HEK293 (cell line): ENCODE results near the gene KIAA1191.

Experiments
- CTCF ChIA-PET: fragments of 350-600 bp; formaldehyde crosslinking; extraction: SDS; loops from one replicate; lab custom pipeline; 2021; ENCODE audit warnings: antibody characterized with exemption; lab: Yijun Ruan, JAX
- POLR2A ChIA-PET: fragments of 300-600 bp; formaldehyde crosslinking; extraction: SDS; loops from one replicate; lab custom pipeline; 2020; ENCODE audit warnings: antibody characterized with exemption, inconsistent platforms; lab: Yijun Ruan, JAX
- H3K27ac ChIP-seq: fragments of 200-500 bp; sonication (Bioruptor generic); 2 replicates; pipeline ENCODE4 v1.5.1; 2014; ENCODE audit warnings: low read depth, low read length, control low read depth, inconsistent platforms; ENCODE audit errors: extremely low read depth
- H3K36me3 ChIP-seq, 2 experiments: fragments of 200-500 bp in 1 of 2; sonication (Bioruptor generic) in 1 of 2; 1 replicate in 1 of 2; 2 replicates in 1 of 2; pipeline ENCODE4 v1.5.1; 2014 to 2017; ENCODE audit warnings: inconsistent platforms in 2 of 2, low read length in 2 of 2; ENCODE audit not compliant: control insufficient read depth in 2 of 2, insufficient read depth in 1 of 2
- H3K4me1 ChIP-seq: fragments of 200-500 bp; sonication (Bioruptor generic); 2 replicates; pipeline ENCODE4 v1.5.1; 2014; ENCODE audit warnings: mild to moderate bottlenecking, low read length, inconsistent platforms; ENCODE audit not compliant: control insufficient read depth, insufficient read depth
- H3K4me3 ChIP-seq: 2 replicates; pipeline ENCODE4 v1.5.1; 2011; ENCODE audit warnings: low read depth, mild to moderate bottlenecking, control low read depth, low read length, moderate library complexity
- H3K9me3 ChIP-seq: fragments of 200-500 bp; sonication (Bioruptor generic); 2 replicates; pipeline ENCODE4 v1.5.1; 2014; ENCODE audit warnings: low read depth, low read length, inconsistent platforms; ENCODE audit not compliant: control insufficient read depth, insufficient read depth
- GLI2 ChIP-seq: fragments of 450-650 bp; formaldehyde crosslinking; IDR thresholded peaks from 2 replicates; pipeline ENCODE4; 2017; ENCODE audit warnings: missing biosample characterization, missing genetic modification characterization, low read depth, borderline replicate concordance
- KLF17 ChIP-seq: fragments of 450-650 bp; formaldehyde crosslinking; IDR thresholded peaks from 2 replicates; pipeline ENCODE4 v1.5.1; 2016; ENCODE audit warnings: missing biosample characterization, missing genetic modification characterization
- KLF7 ChIP-seq: fragments of 450-650 bp; formaldehyde crosslinking; IDR thresholded peaks from 2 replicates; pipeline ENCODE4 v1.5.1; 2016; ENCODE audit warnings: missing biosample characterization, missing genetic modification characterization, borderline replicate concordance
- KLF8 ChIP-seq: fragments of 450-650 bp; formaldehyde crosslinking; IDR thresholded peaks from 2 replicates; pipeline ENCODE4 v1.5.1; 2016; ENCODE audit warnings: missing biosample characterization, missing genetic modification characterization
- MEIS1 ChIP-seq: sonication (generic); formaldehyde crosslinking; IDR thresholded peaks from 2 replicates; pipeline ENCODE4 v1.8.1; 2022; ENCODE audit warnings: missing genetic modification reagents, mild to moderate bottlenecking, borderline replicate concordance
- MYNN ChIP-seq: fragments of 450-650 bp; formaldehyde crosslinking; IDR thresholded peaks from 2 replicates; pipeline ENCODE4 v1.5.1; 2016; ENCODE audit warnings: missing biosample characterization, missing genetic modification characterization, borderline replicate concordance
- MZF1 ChIP-seq: fragments of 450-650 bp; formaldehyde crosslinking; IDR thresholded peaks from 2 replicates; pipeline ENCODE4 v1.5.1; 2017; ENCODE audit warnings: missing biosample characterization, missing genetic modification characterization, borderline replicate concordance
- OVOL3 ChIP-seq: fragments of 450-650 bp; formaldehyde crosslinking; IDR thresholded peaks from 2 replicates; pipeline ENCODE4 v1.5.1; 2016; ENCODE audit warnings: missing biosample characterization, missing genetic modification characterization
- PATZ1 ChIP-seq: fragments of 450-650 bp; formaldehyde crosslinking; IDR thresholded peaks from 2 replicates; pipeline ENCODE4 v1.5.1; 2016; ENCODE audit warnings: missing biosample characterization, missing genetic modification characterization
- TSHZ1 ChIP-seq: fragments of 450-650 bp; formaldehyde crosslinking; IDR thresholded peaks from 2 replicates; pipeline ENCODE4 v1.5.1; 2016; ENCODE audit warnings: missing biosample characterization, missing genetic modification characterization, borderline replicate concordance
- ZBTB21 ChIP-seq: fragments of 450-650 bp; formaldehyde crosslinking; IDR thresholded peaks from 2 replicates; pipeline ENCODE4 v1.5.1; 2017; ENCODE audit warnings: missing biosample characterization, missing genetic modification characterization
- ZNF121 ChIP-seq: fragments of 450-650 bp; formaldehyde crosslinking; IDR thresholded peaks from 2 replicates; pipeline ENCODE4 v1.5.1; 2016; ENCODE audit warnings: missing biosample characterization, missing genetic modification characterization
- ZNF146 ChIP-seq: fragments of 450-650 bp; formaldehyde crosslinking; IDR thresholded peaks from 2 replicates; pipeline ENCODE4 v1.5.1; 2016; ENCODE audit warnings: missing biosample characterization, missing genetic modification characterization
- ZNF157 ChIP-seq: fragments of 450-650 bp; formaldehyde crosslinking; IDR thresholded peaks from 2 replicates; pipeline ENCODE4 v1.5.1; 2016; ENCODE audit warnings: missing biosample characterization, missing genetic modification characterization
- ZNF19 ChIP-seq: fragments of 450-650 bp; formaldehyde crosslinking; IDR thresholded peaks from 2 replicates; pipeline ENCODE4; 2016; ENCODE audit warnings: missing biosample characterization, missing genetic modification characterization, low read depth
- ZNF292 ChIP-seq: fragments of 450-650 bp; formaldehyde crosslinking; IDR thresholded peaks from 2 replicates; pipeline ENCODE4 v1.5.1; 2016; ENCODE audit warnings: low read depth, missing biosample characterization, missing genetic modification characterization, borderline replicate concordance
- ZNF416 ChIP-seq: fragments of 450-650 bp; formaldehyde crosslinking; IDR thresholded peaks from 2 replicates; pipeline ENCODE4 v1.5.1; 2016; ENCODE audit warnings: missing biosample characterization, missing genetic modification characterization
- ZNF555 ChIP-seq: fragments of 450-650 bp; formaldehyde crosslinking; conservative IDR thresholded peaks from 2 replicates; pipeline ENCODE4 v1.5.1; 2017; ENCODE audit warnings: missing biosample characterization, mild to moderate bottlenecking, missing genetic modification characterization, inconsistent platforms
- ZNF580 ChIP-seq: fragments of 450-650 bp; formaldehyde crosslinking; IDR thresholded peaks from 2 replicates; pipeline ENCODE4 v1.5.1; 2016; ENCODE audit warnings: missing biosample characterization, missing genetic modification characterization
- ZNF645 ChIP-seq: fragments of 450-650 bp; formaldehyde crosslinking; IDR thresholded peaks from 2 replicates; pipeline ENCODE4; 2016; ENCODE audit warnings: missing biosample characterization, missing genetic modification characterization
- ZNF707 ChIP-seq: fragments of 450-650 bp; formaldehyde crosslinking; IDR thresholded peaks from 2 replicates; pipeline ENCODE4 v1.5.1; 2016; ENCODE audit warnings: missing biosample characterization, missing genetic modification characterization
- ZSCAN18 ChIP-seq: fragments of 450-650 bp; formaldehyde crosslinking; IDR thresholded peaks from 2 replicates; pipeline ENCODE4 v1.5.1; 2016; ENCODE audit warnings: missing biosample characterization, missing genetic modification characterization
- ZSCAN23 ChIP-seq: fragments of 450-650 bp; formaldehyde crosslinking; IDR thresholded peaks from 2 replicates; pipeline ENCODE4 v1.5.1; 2016; ENCODE audit warnings: missing biosample characterization, missing genetic modification characterization
- ZXDB ChIP-seq: fragments of 450-650 bp; formaldehyde crosslinking; IDR thresholded peaks from 2 replicates; pipeline ENCODE4 v1.5.1; 2016; ENCODE audit warnings: missing biosample characterization, missing genetic modification characterization

KIAA1191 gene

GRCh38 chr5:176394096-176394495 lies 32.5 kb upstream of the KIAA1191 start:
- Histone ChIP-seq H3K4me3 (no peak overlapping the region), H3K9me3 (no peaks in the 10 kb centered on the region), H3K27ac (no peak overlapping the region), H3K36me3 (peaks cover 0 to 52% of the 10 kb centered on the region in 2 experiments; a peak in 2 of 3 replicates), H3K4me1 (0 out of 2 replicates have a peak, but pooled peaks cover 3% of the 10 kb centered on the region)
- POLR2A ChIA-PET = interaction anchor here (1.0 to 1.3 kb wide), 2 partner anchors 11 to 32 kb away, joined by 3 to 4 read pairs; partner anchors contain the start of gene KIAA1191
- CTCF ChIA-PET = interaction anchor here (0.6 to 1.4 kb wide), 2 partner anchors 15 to 54 kb away, joined by 3 to 5 read pairs; no protein-coding TSS in a partner anchor
- TF ChIP-seq ZBTB21 (tag by site-specific recombination) = no peak
- no peak for TF ChIP-seq ZSCAN23 (tag by site-specific recombination)
- no peak for TF ChIP-seq PATZ1 (tag by site-specific recombination)
- no peak for TF ChIP-seq ZNF292 (tag by site-specific recombination)
- no peak for TF ChIP-seq ZNF19
- TF ChIP-seq OVOL3 (tag by site-specific recombination) = no peak
- TF ChIP-seq TSHZ1 (tag by site-specific recombination) = no peak
- no peak for TF ChIP-seq ZNF580 (tag by site-specific recombination)
- no peak for TF ChIP-seq KLF17
- no peak for TF ChIP-seq ZXDB (tag by site-specific recombination)
- TF ChIP-seq MYNN (tag by site-specific recombination) = no peak

GRCh38 chr5:176392526-176392925 lies 31.0 kb upstream of the KIAA1191 start:
- 0 out of 2 replicates have a peak, but pooled peaks cover 3% of the 10 kb centered on the region for H3K4me1 ChIP-seq
- POLR2A ChIA-PET = interaction anchor here (0.5 kb wide), 1 partner anchor 18 kb away, joined by 4 read pairs; no protein-coding TSS in a partner anchor
- no peaks in the 10 kb centered on the region for H3K9me3 ChIP-seq
- no peak overlapping the region for H3K27ac ChIP-seq
- TF ChIP-seq ZNF121 (tag by site-specific recombination) = no peak
- TF ChIP-seq MEIS1 (CRISPR knock-in tag) = no peak
- TF ChIP-seq ZNF555 = no peak
- TF ChIP-seq KLF8 (tag by site-specific recombination) = no peak
- TF ChIP-seq KLF7 (tag by site-specific recombination) = no peak
- no peak for TF ChIP-seq ZNF157 (tag by site-specific recombination)
- no peak for TF ChIP-seq MZF1 (tag by site-specific recombination)
- no peak for TF ChIP-seq ZSCAN18 (tag by site-specific recombination)
- TF ChIP-seq ZNF146 (tag by site-specific recombination) = no peak
- TF ChIP-seq ZNF645 (tag by site-specific recombination) = no peak
- no peak for TF ChIP-seq GLI2 (tag by site-specific recombination)
- no peak for TF ChIP-seq ZNF416
- TF ChIP-seq ZNF707 = no peak
- H3K4me3 ChIP-seq = no peak overlapping the region
- H3K36me3 ChIP-seq = peaks cover 0 to 52% of the 10 kb centered on the region in 2 experiments; a peak in 2 of 3 replicates
- CTCF ChIA-PET = no interaction called here
